ENCODE data around the gene WFS1. TPM values are rescaled to one million over a fixed set of nuclear protein-coding genes. Genes with fewer than 3 reads are reported as not detected.

The WFS1 gene
- total RNA-seq, 1 donor from 2014 or later: 14.0 TPM

- no peak for DNase-seq
Measured at GRCh38 chr4:6340446-6341015, 70.9 kb downstream of the WFS1 start.

DNA sequence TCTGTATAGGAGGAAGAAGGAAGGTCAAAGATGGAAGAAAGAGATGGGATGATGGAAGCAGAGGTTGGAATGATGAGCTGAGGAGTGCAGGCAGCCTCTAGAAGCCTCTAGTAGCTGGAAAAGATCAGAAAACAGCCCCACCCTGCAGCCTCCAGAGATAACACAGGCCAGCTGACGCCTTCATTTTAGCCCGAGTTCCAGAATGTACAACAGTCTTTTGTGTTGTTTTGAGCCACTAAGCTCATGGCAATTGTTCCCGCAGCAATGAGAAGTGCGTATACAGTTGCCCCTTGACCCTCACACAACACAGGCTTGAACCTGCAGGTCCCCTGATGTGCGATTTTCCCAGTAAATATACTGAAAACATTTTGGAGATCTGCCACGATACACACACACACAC, 72.0 kb downstream of the WFS1 start:
- DNase-seq: peak; percentile 31

DNA sequence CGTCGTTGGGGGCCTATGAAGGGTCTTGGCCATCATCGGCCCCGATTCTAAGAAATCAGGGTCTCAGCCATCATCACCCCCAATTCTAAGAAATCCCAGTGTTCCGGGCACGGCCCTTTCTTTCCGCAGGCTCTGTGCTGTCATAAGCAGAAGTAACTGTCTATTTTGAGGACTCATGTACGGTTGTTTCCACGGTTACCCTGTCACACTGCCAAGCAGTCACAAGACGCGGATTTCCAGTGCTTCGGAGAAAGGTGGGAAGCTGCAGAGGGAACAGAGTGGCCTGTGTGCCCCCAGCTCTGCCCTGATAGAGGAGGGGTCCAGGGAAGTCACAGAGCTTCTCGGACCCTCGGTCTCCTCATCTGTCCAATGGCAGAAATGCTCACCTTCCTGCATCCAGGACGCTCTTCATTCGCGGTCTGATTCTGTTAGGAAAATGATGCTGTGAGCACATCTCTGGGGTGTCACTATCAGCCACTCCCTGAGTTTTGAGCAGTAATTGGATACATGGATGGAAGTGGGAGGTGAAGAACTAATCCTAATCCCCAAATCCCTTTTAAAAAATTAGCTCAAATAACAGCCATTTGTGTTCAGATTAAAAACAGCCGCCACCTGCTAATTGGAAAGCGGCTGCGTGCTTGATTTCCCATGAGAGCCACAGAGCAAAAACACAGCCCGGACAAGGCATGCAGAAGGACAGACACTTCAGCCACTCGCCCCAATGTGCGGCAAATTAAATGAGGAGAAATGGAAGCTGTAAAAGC, 73.1 kb downstream of the WFS1 start:
- DNase-seq: peak; percentile 74

- no peak for DNase-seq
Measured at GRCh38 chr4:6343939-6344408, 74.3 kb downstream of the WFS1 start.

GRCh38 chr4:6345096-6345830, 75.6 kb downstream of the WFS1 start:
- no peak for DNase-seq

GRCh38 chr4:6345866-6346265, 76.2 kb downstream of the WFS1 start:
- no peak for DNase-seq

GRCh38 chr4:6346373-6347110, 76.9 kb downstream of the WFS1 start:
- no peak for DNase-seq

- DNase-seq: no peak
Measured at GRCh38 chr4:6347511-6348045, 77.9 kb downstream of the WFS1 start.

DNA sequence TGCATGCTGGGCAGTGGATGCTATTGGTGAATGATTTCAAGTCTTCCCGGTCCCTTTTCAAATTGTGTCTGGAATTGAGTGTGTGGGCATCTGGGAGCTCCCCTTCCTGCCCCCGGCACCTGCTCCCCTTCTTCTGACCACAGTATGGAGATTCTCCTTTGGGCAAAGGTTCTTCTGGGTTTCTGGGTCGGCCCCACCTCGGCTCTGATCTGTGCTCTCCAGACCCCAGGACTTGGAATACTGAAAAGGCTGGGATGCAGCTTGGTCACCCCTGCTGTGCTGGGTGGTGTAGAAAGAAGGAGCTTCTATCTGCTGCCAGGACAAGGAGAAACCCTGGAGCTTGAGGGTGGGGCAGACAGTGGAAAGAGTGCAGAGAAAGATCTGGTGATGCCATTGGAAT, 78.8 kb downstream of the WFS1 start:
- no peak for DNase-seq

- DNase-seq: peak; percentile 30
Measured at GRCh38 chr4:6349896-6350603, 80.4 kb downstream of the WFS1 start.

DNA sequence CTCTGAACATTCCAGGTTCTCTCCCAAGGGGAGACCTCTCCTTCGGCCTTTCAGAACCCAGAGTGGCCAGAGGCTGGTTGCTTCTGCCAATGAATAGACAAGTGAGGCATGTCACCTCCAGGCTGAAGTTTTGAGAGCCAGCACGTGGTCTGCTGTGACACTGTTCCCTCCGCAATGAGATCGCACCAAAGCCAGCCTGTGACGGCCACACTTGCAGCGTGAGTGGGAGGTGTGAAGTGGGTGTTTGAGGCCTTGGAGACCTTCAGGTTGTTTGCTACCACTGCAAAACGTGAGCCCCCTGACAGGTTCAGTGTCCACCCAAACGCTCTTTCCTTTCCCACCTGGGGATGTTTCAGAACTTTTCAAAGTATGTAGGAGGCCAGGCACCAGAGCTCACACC, 81.0 kb downstream of the WFS1 start:
- no peak for DNase-seq

GRCh38 chr4:6351246-6352000, 81.8 kb downstream of the WFS1 start:
- DNase-seq: no peak

DNA sequence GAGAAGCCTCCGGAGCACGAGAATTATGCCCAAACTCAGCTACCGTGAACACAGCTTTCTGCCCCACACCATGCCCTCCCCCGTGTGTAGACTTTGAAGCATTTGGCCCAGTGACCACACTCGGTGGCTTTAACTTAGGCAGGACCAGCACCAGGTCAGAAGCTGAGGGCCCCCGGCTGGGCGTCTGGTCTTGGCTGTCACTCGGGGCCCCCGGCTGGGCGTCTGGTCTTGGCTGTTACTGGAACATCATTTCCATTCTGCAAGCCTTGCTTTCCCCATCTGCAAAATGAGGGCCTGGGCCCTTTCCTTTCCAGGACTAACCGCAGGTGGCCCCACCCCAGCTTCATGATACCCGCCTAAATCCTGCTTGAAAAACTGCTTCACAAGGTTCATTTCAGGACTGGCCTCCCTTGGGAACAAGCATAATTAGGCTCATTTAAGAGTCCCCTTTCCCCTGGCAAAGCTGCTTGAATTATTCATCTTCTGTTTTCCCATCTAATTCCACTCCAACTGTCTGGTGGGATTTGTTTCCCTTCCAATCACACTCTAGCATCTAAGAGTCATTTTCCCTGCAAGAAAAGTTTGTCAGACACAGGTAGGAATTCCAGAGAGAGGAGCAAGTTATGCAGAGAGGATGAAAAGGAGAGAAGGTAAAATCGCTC, 82.5 kb downstream of the WFS1 start:
- DNase-seq: no peak

Other genes with a start within 250 kb of the WFS1 start
- not detected for gene JAKMIP1, start 69.3 kb upstream of the WFS1 start, total RNA-seq
- gene PPP2R2C, start 202.8 kb downstream of the WFS1 start, total RNA-seq: 8.8 TPM